Stimulated activated CD4-positive, alpha-beta T cell treated with anti-CD3 and anti-CD28 coated beads, Interleukin-15, amount 100 ng/mL, for 48 hours (primary cell): ENCODE results near the gene SH2D4B.

Experiments used
- DNase-seq, 2 donors: peaks; one replicate each; pipeline ENCODE4 v3.0.0-alpha.2; 2020; ENCODE audit warnings: low read depth in 2 of 2

SH2D4B gene

DNA sequence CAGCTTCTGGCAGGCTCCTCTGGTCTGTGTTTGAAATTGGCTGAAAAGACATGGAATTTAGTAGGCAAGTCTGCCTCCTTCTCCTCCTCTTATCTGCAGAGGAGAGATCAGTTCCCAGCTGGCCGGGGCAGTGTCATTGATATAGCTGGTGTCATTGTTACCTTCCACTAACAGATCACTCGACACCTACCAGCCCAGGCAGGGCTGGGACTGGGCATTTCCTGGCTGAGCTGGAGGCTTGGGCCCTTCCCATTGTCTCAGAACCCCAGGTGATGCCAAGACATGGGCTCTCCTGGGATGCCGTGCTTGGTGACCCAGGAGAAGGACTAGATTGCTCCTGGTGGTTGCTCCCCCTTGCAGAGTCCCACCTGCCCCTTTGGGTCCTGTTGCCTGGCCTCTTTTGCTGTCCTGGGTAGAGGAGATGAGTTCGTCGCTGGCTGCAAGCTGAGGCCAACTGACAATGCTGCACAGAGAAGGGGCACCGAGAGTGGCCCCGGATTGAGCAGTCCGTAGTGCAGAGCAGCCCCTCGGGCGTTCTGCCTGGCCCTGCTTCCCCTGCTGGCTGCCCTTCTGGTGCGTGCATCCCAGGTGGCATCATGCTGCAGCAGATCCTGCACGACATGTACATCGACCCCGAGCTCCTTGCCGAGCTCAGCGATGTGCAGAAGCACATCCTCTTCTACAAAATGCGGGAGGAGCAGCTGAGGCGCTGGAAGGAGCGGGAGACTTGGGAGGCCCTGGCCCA, at the start of gene SH2D4B:
SH2D4B (plus strand) TSS at position 167 of the 745 bp plus-strand sequence; CDS start at position 597, 430 bp downstream.
- DNase-seq, result no peak

DNA sequence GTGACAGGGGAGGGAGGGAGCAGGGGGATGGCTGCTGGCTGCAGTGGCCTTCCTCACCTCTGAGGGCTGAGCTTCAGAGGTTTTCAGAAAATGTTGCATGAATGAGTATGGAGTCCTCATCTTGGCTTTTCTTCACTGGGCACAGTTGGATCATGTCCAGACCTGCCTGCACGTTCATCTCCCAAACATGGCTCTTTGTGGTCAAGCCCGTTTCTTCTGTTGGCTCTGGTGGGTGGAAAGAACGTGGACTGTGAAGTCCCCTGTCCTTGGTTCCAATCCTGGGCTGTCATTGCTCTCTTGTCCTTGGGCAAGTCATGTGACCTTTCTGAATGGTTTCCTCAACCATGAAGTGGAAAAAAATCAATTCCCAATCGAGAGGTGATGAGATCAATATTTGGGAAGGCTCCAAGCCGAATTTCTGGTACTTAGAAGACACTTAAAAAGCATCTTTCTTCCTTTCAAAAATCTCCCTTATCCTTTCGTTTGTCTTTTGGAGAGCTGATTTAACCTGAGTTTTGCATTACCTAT, 49.1 kb upstream of the SH2D4B start:
- no peak for DNase-seq

DNA sequence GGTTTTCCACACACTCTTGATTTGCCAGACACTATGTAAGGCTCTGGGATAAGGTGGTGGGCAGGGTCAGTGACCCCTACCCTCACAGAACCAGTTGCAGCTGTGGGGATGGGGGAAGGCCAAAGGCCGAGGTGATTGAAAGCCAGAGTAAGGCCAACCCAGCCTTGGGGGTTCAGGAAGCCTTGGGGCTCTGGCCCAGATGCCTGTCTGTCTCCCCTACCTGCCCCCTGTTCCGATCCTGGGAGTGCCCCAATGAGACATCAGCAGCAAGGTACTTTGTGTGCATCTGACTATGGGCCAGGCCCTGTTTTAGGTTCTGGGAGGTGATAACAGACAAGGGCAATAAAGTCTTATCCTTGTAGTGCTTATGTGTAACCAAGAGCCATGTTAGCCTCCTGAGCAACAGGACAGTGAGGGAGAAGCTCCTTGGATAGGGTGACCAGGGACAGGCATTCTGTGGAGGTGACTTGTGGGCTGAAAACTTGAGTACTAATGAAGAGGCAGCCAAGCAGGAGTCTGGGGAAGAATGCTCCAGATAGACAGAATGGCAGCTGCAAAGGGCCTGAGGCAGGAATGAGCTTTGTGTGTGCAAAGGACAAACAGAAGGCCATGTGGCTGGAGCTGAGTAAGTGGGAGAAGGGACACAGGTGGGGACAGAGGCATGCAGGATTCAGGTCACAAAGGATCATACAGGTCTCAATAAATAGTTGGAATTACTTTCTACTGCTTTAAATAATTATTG, 48.2 kb upstream of the SH2D4B start:
- DNase-seq, result no peak

GRCh38 chr10:80491251-80492102, 46.2 kb upstream of the SH2D4B start:
- DNase-seq, result no peak

DNA sequence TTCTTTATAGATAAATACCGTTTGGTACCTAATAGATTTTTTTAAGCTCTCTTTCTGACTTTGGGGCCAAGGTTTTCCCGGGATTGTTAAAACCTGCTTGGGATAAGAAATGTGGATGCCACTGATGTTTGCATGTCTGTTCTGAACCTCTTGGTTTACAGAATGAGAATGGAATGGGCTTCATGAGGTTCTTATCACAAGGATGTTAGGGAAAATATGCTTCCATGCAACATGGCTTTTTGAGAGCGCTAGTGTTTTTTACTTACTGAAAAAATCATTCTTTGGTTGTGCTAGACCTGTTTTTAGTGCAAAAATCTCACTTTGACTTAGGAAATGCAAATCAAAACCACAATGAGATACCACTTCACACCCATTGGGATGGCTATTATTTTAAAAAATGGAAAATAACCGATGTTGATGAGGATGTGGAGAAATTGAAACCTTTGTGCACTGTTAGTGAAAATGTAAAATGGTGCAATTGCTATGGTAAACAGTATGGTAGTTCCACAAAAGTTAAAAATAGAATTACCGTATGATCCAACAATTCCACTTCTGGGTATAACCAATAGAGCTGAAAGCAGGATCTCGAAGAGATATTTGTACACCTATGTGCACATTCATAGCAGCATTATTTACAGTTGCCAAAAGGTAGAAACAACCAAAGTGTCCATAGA, 44.7 kb upstream of the SH2D4B start:
- DNase-seq, result no peak

GRCh38 chr10:80493522-80494051, 44.1 kb upstream of the SH2D4B start:
- no peak for DNase-seq

DNA sequence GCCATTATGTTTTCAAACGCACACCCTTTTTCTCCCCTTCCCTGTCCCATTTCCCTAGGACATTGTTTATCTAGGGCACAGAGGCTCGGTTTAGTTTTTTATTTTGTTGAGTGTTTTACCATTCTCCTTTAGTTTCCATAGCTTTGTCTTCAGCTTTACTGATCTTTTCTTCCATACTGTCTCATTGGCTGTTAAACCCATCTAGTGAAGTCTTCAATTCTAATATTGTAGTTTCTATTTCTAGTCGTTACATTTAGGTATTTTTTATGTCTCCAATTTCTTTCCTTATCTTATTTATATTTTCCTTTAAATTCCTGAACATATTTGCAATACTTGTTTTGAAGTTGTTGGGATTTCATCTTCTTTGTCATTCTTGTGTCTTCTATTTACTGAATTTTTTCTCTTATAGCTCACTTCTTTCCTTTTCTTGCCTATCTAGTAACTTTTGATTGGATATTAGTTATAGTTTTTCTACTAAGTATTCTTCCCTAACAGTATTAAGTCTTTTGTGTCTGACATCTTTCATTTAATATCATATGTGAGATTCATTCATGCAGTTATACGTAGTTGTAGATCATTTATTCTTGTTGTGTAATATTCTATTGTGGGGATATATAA, 41.0 kb upstream of the SH2D4B start:
- DNase-seq, result no peak

DNA sequence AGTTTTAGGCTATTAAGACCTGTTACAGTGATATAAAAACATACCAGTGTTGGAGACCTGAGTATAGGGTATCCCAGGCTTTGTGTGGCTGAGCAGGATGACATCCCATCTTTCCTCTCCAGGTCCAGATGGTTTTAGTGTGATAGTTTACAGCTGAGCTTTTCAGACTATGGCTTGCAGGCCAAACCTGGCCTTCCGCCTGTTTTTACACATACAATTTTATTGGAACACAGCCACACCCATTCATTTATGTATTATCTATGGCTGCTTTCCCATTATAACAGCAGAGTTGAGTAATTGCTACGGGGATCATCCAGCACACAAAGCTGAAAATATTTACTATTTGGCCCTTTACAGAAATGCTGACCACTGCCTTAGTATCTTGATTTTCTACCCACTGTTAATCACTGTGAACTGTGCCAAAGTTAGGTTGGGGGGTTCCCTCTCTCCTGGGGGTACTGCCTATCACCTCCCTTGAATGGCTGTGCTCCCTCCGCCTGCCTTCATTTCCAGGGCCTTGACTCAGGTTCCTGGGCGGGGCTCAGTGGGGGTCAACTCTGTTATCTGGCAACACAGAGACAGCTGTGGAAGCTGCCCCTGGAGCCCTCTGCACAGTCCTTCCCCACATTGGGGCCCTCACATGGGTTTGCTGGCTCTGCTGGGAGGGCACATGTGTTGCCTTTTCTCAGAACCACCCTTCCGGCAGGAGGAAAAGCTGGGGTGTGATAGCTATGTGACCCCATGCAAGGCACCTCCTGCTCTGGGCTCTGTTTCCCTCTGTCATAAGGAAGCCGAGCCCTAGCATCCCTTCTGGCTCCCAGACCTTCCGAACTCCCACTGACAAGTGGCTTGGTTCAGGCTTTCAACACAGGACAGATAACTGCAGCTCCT, 40.3 kb upstream of the SH2D4B start:
- no peak for DNase-seq

GRCh38 chr10:80498078-80498832, 39.4 kb upstream of the SH2D4B start:
- DNase-seq, result no peak

GRCh38 chr10:80498833-80499741, 38.6 kb upstream of the SH2D4B start:
- DNase-seq, result peak; percentile 71 to 73

DNA sequence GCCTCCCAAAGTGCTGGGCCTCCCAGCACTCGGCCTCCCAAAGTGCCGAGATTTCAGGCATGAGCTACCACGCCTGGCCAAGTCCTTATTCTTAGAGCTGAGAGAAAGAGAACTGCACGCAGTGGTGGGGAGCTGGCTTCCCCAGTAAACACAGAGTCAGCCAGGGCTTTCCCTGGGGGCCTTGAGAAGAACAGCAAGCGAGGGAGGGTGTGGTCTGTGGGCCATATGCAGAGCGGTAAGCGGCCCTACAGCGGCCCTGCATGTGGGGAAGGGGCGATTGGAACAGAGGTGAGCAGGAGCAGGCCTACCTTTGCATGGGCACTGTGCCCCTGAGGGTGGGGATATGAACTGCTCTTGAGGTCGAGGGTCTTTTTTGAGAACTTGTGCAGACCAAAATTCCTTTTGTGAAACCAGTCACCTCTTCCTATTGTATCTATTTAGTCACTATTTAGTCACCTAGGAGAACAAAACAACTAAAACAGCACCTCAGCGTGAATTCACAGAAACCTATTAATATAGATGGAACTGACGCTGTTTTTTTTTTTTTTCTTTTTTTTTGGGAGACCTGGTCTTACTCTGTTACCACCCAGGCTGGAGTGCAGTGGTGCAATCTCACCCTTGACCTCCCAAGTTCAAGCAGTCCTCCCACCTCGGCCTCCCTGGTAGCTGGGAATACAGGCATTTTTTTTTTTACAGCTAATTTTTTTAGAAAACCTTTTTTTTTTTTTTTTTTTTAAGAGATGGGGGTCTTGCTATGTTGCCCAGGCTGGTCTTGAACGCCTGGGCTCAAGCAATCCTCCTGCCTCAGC, 36.9 kb upstream of the SH2D4B start:
- DNase-seq, result peak; percentile 45 to 50

- DNase-seq, result no peak
Measured at GRCh38 chr10:80501381-80501912, 36.3 kb upstream of the SH2D4B start.

DNA sequence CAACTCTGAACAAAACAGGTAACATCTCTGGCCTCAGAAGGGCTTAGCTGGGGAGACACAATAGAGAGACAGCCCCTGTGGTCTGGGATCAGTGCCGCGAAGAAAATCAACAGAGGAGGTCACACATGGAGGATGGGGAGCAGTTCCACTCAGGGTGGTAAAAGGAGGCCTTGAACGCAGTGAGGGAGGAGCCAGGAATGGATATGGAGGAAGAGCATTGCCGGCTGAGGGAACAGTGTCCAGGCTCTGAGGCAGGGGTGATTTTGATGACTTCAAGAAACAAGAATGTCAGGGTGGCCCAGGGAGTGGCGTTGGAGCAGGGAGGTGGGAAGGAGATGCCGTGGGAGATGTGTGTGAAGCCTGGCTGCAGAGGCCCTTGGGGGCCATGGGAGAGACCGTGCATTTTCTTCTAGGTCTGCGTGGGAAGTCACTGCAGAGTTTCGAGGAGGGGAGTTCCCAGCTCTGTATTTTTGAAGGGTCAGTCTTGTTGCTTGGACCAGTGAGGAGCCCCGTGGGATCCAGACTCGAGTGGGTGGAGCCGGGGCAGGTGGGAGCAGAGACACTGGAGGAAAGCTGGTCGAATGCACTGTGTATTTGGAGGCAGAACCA, 35.7 kb upstream of the SH2D4B start:
- DNase-seq, result no peak

GRCh38 chr10:80502621-80503583, 34.8 kb upstream of the SH2D4B start:
- DNase-seq, result no peak

DNA sequence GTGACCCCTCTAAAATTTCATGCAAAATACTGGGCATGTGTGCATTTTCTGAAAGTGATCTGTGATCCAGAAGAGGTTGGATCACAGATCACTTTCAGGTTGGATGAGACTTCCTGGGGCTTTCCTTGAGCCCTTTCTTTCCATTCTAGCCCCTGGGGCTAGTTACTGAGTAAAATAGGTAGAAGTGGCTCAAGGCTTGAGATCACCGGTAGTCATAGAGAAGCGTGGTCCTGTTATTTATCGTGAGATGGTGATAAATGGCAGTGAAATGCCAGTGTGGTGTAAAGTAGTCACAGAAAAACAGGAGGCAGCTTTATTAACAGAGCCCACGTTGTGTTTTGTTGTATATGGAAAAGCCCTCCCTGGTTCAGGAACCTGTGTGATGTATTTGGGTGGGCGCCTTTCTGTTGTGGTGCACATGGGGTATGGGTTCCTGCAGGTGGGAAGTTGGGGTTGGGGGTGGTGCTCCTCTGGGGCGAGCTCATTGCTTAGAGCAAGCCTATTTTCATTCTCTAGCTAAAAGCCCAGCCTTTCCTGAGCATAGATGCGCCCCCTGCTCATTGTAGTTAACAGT, 34.0 kb upstream of the SH2D4B start:
- DNase-seq, result no peak
